ENCODE results near the gene TOM1L2. TPM values are rescaled to one million over a fixed set of nuclear protein-coding genes. Genes with fewer than 3 reads are reported as not detected.

The TOM1L2 gene
- total and polyA plus RNA-seq, 2 experiments from 2014 or later: 46.4 to 145 TPM

GRCh38 chr17:18009609-18010420 is 37.6 kb upstream of the TOM1L2 start:
- DNase-seq (ENCODE audit: low read depth in 1 of 2, low spot score in 1 of 2): no peak
- Histone ChIP-seq H3K27ac (no peak overlapping the region), H3K36me3 (no peaks in the 10 kb centered on the region)

GRCh38 chr17:18008496-18009268 is 36.5 kb upstream of the TOM1L2 start:
- no peak for DNase-seq (ENCODE audit: low read depth in 1 of 2, low spot score in 1 of 2)

More at GRCh38 chr17:18009609-18010420, 37.6 kb upstream of the TOM1L2 start:
- Histone ChIP-seq H3K9me3 (ENCODE audit: low read depth) (no peaks in the 10 kb centered on the region), H3K4me3 (no peak overlapping the region), H3K27me3 (no peaks in the 10 kb centered on the region), H3K4me1 (ENCODE audit: low read depth) (peaks cover 23% of the 10 kb centered on the region)
- TF ChIP-seq CTCF (IDR thresholded peaks at IDR 0.05; ENCODE audit: low read depth, low read length): no peak

GRCh38 chr17:18006495-18007239 is 34.5 kb upstream of the TOM1L2 start:
- H3K27ac ChIP-seq: no peak overlapping the region
- DNase-seq (ENCODE audit: low read depth in 1 of 2, low spot score in 1 of 2): no peak

More at GRCh38 chr17:18008496-18009268, 36.5 kb upstream of the TOM1L2 start:
- H3K27me3 ChIP-seq: no peaks in the 10 kb centered on the region
- H3K4me1 ChIP-seq (ENCODE audit: low read depth): peaks cover 23% of the 10 kb centered on the region
- no peaks in the 10 kb centered on the region for H3K36me3 ChIP-seq
- TF ChIP-seq CTCF (IDR thresholded peaks at IDR 0.05; ENCODE audit: low read depth, low read length): no peak
- H3K4me3 ChIP-seq: no peak overlapping the region
- no peaks in the 10 kb centered on the region for H3K9me3 ChIP-seq (ENCODE audit: low read depth)
- H3K27ac ChIP-seq: no peak overlapping the region

GRCh38 chr17:18005496-18005895 is 33.3 kb upstream of the TOM1L2 start:
- H3K27ac ChIP-seq: no peak overlapping the region
- no peak for TF ChIP-seq CTCF (IDR thresholded peaks at IDR 0.05; ENCODE audit: low read depth, low read length)
- H3K9me3 ChIP-seq (ENCODE audit: low read depth): no peaks in the 10 kb centered on the region
- H3K36me3 ChIP-seq: no peaks in the 10 kb centered on the region
- no peaks in the 10 kb centered on the region for H3K27me3 ChIP-seq
- no peak for DNase-seq (ENCODE audit: low read depth in 1 of 2, low spot score in 1 of 2)
- peaks cover 23% of the 10 kb centered on the region for H3K4me1 ChIP-seq (ENCODE audit: low read depth)
- H3K4me3 ChIP-seq: no peak overlapping the region

More at GRCh38 chr17:18006495-18007239, 34.5 kb upstream of the TOM1L2 start:
- H3K9me3 ChIP-seq (ENCODE audit: low read depth): no peaks in the 10 kb centered on the region
- H3K4me1 ChIP-seq (ENCODE audit: low read depth): peaks cover 23% of the 10 kb centered on the region
- no peaks in the 10 kb centered on the region for H3K27me3 ChIP-seq
- TF ChIP-seq CTCF (IDR thresholded peaks at IDR 0.05; ENCODE audit: low read depth, low read length): no peak
- H3K36me3 ChIP-seq: no peaks in the 10 kb centered on the region
- no peak overlapping the region for H3K4me3 ChIP-seq

GRCh38 chr17:18004884-18005305 is 32.7 kb upstream of the TOM1L2 start:
- TF ChIP-seq CTCF (IDR thresholded peaks at IDR 0.05; ENCODE audit: low read depth, low read length): peak; percentile 34
- Histone ChIP-seq H3K36me3 (no peaks in the 10 kb centered on the region), H3K9me3 (ENCODE audit: low read depth) (no peaks in the 10 kb centered on the region), H3K4me1 (ENCODE audit: low read depth) (peaks cover 21% of the 10 kb centered on the region), H3K27ac (no peak overlapping the region), H3K4me3 (no peak overlapping the region), H3K27me3 (no peaks in the 10 kb centered on the region)
- DNase-seq (ENCODE audit: low read depth in 1 of 2, low spot score in 1 of 2): no peak

Data from cardiac muscle cell (in vitro differentiated cells and primary cell).